ENCODE measurements around the gene BCL11B.

Gene BCL11B

DNA sequence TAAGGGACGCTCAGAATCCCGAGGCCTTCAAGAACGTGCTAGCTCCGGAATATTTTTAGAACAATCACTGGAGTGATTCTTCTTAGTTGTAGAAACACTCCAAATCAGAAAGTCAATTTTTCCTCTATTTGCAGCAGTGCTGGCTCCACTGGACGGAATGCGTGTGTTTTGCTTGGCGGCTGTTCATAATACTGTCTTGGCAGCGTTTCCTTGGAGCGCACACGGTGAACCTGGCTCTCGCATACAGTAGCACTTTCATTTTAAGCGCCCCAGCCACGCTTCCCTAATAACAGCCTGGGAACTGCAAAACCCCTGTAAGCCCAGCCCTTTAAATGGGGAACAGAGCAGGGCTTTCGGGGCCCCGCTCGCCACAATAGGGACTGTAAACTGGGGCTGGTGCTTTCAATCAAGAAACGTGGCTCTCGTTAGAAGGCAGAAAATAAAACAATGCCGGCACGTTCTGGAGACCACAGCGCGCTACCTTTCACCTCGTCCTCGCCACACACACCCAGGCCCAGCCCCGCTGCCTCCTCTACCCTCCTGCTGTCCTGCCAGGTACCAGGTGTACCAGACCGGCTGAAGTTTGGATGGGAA, 79.9 kb downstream of the BCL11B start:
- H3K36me3 ChIP-seq (ENCODE audit: low read length), result no peaks in the 10 kb centered on the region
- H3K27ac ChIP-seq (ENCODE audit: low read depth, low read length), result no peak overlapping the region
- no peaks in the 10 kb centered on the region for H3F3A ChIP-seq (ENCODE audit: insufficient read depth)
- H3K4me2 ChIP-seq (ENCODE audit: low read depth, low read length, poor library complexity, severe bottlenecking), result no peak overlapping the region
- no peaks in the 10 kb centered on the region for H3K27me3 ChIP-seq (ENCODE audit: low read length)
- H3K4me3 ChIP-seq (ENCODE audit: insufficient read depth, low read length, poor library complexity, severe bottlenecking), result no peak overlapping the region
- H3K9ac ChIP-seq (ENCODE audit: low read length), result no peak overlapping the region
- no peak overlapping the region for H2AFZ ChIP-seq (ENCODE audit: low read depth, low read length, severe bottlenecking)
- H3K79me2 ChIP-seq (ENCODE audit: insufficient read depth, low read length), result no peaks in the 10 kb centered on the region
- no peak for TF ChIP-seq EZH2phosphoT487 (conservative IDR thresholded peaks at IDR 0.05; ENCODE audit: low read length)
- TF ChIP-seq, protein P1, sequence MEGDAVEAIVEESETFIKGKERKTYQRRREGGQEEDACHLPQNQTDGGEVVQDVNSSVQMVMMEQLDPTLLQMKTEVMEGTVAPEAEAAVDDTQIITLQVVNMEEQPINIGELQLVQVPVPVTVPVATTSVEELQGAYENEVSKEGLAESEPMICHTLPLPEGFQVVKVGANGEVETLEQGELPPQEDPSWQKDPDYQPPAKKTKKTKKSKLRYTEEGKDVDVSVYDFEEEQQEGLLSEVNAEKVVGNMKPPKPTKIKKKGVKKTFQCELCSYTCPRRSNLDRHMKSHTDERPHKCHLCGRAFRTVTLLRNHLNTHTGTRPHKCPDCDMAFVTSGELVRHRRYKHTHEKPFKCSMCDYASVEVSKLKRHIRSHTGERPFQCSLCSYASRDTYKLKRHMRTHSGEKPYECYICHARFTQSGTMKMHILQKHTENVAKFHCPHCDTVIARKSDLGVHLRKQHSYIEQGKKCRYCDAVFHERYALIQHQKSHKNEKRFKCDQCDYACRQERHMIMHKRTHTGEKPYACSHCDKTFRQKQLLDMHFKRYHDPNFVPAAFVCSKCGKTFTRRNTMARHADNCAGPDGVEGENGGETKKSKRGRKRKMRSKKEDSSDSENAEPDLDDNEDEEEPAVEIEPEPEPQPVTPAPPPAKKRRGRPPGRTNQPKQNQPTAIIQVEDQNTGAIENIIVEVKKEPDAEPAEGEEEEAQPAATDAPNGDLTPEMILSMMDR (IDR thresholded peaks at IDR 0.05; ENCODE audit: insufficient read depth, low read length, poor library complexity, severe bottlenecking), result no peak
- no peaks in the 10 kb centered on the region for H3K9me2 ChIP-seq (replicated peaks; ENCODE audit: insufficient read depth, low read length)
- no peaks in the 10 kb centered on the region for H4K20me1 ChIP-seq (ENCODE audit: low read depth, low read length)
- no peaks in the 10 kb centered on the region for H3K9me3 ChIP-seq (ENCODE audit: insufficient read depth, low read length)

DNA sequence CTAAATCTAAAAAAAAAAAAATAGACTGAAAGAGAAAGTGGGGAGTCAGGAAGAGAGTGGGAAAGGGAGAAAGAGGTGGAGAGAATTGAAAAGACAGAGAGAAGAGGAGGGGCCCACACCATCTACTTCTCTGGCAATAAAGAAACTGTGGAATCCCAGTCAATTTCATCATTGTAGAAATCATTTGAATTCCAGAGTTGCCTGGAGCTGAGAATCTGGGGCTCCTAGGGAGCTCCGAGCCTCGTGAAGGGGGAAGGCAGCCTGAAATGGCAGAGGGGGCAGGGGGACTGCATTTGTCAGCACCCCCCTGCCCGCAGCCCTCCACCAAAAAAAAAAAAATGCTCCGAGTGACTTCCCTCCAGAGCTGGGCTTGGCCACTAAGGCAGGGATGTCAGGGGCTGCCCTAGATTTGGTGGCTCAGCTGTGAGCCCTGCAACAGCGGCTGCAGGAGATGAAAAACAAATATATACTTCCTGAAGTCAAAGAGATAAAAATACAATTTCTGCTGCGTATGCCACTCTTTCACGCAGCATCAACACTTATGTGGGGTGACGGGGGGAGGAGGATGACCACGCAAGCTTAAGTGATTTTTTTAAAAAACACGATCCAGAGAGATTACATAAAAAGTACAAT, 80.5 kb downstream of the BCL11B start:
- Histone ChIP-seq H2AFZ (ENCODE audit: low read depth, low read length, severe bottlenecking) (no peak overlapping the region), H3K79me2 (ENCODE audit: insufficient read depth, low read length) (no peaks in the 10 kb centered on the region), H3K4me3 (ENCODE audit: insufficient read depth, low read length, poor library complexity, severe bottlenecking) (no peak overlapping the region), H3K27me3 (ENCODE audit: low read length) (no peaks in the 10 kb centered on the region), H3K4me2 (ENCODE audit: low read depth, low read length, poor library complexity, severe bottlenecking) (no peak overlapping the region), H3K9ac (ENCODE audit: low read length) (no peak overlapping the region), H3F3A (ENCODE audit: insufficient read depth) (no peaks in the 10 kb centered on the region), H4K20me1 (ENCODE audit: low read depth, low read length) (no peaks in the 10 kb centered on the region), H3K27ac (ENCODE audit: low read depth, low read length) (no peak overlapping the region), H3K36me3 (ENCODE audit: low read length) (no peaks in the 10 kb centered on the region), H3K9me2 (replicated peaks; ENCODE audit: insufficient read depth, low read length) (no peaks in the 10 kb centered on the region), H3K9me3 (ENCODE audit: insufficient read depth, low read length) (no peaks in the 10 kb centered on the region)
- no peak for TF ChIP-seq EZH2phosphoT487 (conservative IDR thresholded peaks at IDR 0.05; ENCODE audit: low read length)
- TF ChIP-seq, protein P1 (IDR thresholded peaks at IDR 0.05; ENCODE audit: insufficient read depth, low read length, poor library complexity, severe bottlenecking), result no peak

DNA sequence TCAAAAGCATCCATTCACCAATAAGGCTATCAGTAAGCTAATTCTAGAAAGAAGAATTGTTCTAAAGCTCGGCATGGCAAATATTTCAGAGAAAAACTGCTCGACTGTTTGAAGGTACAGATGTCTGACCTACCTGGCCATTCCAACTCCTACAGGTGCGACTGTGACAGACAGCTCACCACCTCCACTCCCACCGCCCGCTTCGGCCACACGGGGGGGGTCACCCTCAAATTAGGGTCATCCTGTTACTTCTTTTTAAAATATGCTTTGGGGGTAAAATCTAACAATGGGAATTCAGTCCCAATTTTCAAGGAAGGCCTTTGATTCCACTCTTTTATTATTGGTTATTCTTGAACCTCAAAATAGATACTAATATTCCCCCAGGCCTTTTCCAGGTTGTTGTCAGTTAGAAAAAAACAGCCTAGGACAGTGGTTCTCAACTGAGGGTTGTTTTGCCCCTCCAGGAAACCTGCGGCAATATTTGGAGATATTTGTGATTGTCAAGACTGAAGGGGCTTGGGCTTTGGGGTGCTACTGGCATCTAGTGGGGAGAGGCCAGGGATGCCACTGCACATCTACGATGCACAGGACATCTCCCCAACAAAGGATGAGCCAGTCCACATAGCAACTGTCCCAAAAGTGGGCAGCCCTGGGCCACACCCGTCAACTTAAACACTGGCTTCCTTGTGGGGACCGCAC, 81.2 kb downstream of the BCL11B start:
- Histone ChIP-seq H3F3A (ENCODE audit: insufficient read depth) (no peaks in the 10 kb centered on the region), H3K9me2 (replicated peaks; ENCODE audit: insufficient read depth, low read length) (no peaks in the 10 kb centered on the region), H3K27ac (ENCODE audit: low read depth, low read length) (no peak overlapping the region), H3K9me3 (ENCODE audit: insufficient read depth, low read length) (no peaks in the 10 kb centered on the region), H3K27me3 (ENCODE audit: low read length) (no peaks in the 10 kb centered on the region), H3K9ac (ENCODE audit: low read length) (no peak overlapping the region), H4K20me1 (ENCODE audit: low read depth, low read length) (no peaks in the 10 kb centered on the region), H3K79me2 (ENCODE audit: insufficient read depth, low read length) (no peaks in the 10 kb centered on the region), H3K4me3 (ENCODE audit: insufficient read depth, low read length, poor library complexity, severe bottlenecking) (no peak overlapping the region), H3K4me2 (ENCODE audit: low read depth, low read length, poor library complexity, severe bottlenecking) (no peak overlapping the region), H2AFZ (ENCODE audit: low read depth, low read length, severe bottlenecking) (no peak overlapping the region), H3K36me3 (ENCODE audit: low read length) (no peaks in the 10 kb centered on the region)
- no peak for TF ChIP-seq EZH2phosphoT487 (conservative IDR thresholded peaks at IDR 0.05; ENCODE audit: low read length)
- TF ChIP-seq, protein P1 (IDR thresholded peaks at IDR 0.05; ENCODE audit: insufficient read depth, low read length, poor library complexity, severe bottlenecking), result no peak

Data from SU-DHL-6 (cell line).